LHCN-M2 (cell line): ENCODE results near the gene MLLT6. TPM values are rescaled to one million over a fixed set of nuclear protein-coding genes. Genes with fewer than 3 reads are reported as not detected.
"Not testable (repeated sequence)": the region's sequence is repeated elsewhere in the genome, so short reads cannot be mapped to it uniquely, and the experiment has no call there.

Experiments
- DNase-seq: peaks from one replicate; pipeline ENCODE4 v3.0.0-alpha.2; 2012; ENCODE audit warnings: low read depth
- total RNA-seq: library from RNA; depleted of rRNA; stranded (reverse); fragments of >200 nt; gene quantifications from 2 replicates; pipeline ENCODE4 v1.2.3, GENCODE V29; 2014

MLLT6 gene
- total RNA-seq, 1 experiment from 2014 or later: 26.8 TPM

DNA sequence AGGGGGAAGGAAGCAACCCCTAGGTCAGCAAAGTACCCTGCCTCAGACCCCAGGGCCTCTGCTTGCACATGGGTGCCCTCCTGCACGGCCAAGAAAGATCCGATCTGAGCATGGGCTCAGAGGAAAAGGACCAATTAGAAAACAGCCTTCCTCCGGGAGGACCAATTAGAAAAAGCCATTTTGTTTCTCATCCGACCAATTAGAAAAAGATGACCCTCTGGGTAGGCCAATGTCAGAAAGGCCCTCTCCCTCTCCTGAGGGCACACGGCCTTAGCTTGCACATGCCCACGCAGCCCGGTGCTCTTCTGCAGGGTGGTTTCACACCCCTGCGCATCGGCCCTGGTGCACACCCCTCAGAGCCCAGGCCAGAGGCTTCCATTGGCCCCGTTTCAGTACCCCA is 20.0 kb downstream of the MLLT6 start:
- DNase-seq: peak; percentile 60

DNA sequence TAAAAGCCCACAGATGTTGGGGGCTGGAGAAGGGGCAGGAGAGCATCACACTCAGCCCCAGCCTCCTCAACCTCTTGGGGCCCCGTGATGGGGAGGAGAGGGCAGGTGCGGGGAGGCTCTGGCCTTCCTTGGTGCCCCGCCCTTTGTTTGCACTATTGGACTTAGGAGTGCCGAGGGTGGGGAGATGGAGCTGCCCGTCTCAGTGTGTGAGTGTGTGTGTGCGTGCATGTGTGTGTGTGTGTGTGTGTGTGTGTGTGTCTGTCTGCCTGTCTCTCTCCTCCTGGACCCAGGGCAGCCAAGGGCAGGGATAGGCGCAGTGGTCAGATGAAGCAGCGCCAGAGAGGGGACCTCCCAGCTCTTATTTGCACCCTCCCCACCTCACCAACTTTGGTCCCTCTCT is 21.1 kb downstream of the MLLT6 start:
- not testable (repeated sequence) for DNase-seq

DNA sequence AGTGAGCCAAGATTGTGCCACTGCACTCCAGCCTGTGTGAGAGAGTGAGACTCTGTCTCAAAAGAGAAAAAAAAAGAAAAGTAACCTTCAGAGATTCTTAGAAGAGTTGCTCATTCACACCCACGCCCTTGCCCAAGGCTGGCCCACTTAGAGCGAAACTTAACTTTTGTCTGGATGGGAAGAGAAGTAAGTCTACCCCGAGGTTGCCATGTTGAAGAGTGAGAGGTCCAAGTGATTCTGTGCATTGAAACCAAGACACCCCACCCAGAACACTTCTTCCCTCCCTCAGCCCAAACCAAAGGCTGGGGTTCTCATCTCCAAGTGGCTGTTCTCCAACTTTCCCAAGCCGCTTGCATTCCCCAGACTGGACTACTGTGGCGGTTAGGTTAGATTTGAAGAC is 22.7 kb downstream of the MLLT6 start:
- no peak for DNase-seq

DNA sequence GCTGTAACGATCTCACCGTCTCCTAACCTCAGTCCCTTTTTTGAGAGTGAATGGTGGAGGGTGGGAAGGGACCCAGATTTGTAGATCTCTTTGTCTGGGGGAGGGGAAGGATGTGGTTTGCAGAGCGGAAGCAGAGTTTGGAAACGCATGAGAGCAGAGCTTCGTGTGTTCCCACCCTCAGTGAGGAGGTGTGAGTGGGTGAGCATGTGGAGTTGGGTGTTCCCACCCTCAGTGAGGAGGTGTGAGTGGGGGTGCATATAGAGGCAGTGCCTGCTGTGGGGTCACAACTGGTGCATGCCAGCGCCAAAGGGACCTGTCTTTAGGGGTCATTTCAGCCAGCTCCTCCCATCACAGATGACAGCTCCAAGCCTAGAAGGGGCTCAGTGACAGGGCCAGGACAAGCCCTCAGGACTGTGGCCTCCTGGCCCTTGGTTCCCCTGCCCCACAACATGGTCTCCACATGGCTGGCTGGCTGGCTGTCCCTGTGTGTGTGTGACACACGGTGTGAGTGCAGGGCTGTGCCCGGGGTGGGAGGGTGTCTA is 23.3 kb downstream of the MLLT6 start:
- DNase-seq: no peak

DNA sequence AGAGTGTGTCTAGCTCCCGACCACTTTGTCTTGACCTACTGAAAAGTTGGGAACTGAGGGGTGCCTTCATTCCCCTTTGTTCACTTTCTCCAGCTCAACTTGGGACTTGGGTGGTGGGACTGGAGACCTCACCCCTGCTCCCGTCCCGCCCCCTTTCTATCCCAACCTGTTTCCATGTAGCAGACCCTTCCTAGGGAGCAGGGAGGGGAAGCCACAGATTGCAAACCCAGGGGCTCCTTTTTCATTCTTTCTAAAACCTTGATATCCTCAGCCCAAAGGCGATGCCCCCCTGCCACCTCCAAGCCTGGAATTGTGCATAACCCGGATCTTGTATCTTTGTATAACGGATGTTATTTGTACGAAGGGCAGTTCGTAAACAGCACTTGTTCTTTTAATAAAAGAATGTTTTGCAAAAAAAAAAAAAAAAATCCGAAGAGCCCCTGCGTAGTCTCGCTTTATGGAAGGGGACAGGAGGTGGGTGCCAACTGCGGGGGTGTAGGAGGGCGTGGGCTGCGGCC is 24.4 kb downstream of the MLLT6 start:
- DNase-seq: no peak

DNA sequence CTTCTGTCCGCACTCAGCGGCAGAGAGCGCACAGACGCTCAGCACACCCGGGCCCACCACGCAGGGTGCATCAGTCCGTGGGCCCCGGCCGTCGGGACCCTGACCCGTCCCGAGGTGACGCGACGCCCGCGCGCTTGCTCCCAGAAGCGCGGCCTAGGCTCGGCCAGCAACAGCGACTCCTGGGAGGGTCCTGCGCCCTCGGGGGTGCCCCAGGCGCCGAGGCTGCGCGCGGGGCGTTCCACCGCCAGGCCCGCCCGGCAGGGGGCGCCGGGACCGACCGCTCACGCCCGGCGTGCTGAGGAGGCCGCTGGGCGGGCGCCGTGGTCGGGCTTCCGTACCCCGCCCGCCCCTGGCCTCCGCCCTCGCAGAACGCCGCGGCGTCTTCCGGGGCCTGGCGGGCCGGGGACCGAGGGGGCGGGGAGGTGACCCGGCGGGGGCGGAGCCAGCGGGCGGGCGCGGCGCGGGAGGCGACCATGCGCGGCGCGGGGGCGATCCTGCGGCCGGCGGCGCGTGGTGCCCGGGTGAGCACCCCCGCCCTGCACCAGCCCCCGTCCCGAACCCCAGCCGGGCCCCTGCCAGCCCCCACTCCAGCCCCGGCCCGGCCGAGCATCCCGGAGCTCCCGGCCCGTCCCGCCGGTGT is 24.9 kb downstream of the MLLT6 start, which contains the start of gene CISD3:
TSS of gene CISD3 (plus strand) at position 456 of the 640 bp plus-strand sequence. CDS start at position 474, 18 bp downstream.
- DNase-seq: peak; percentile 75

DNA sequence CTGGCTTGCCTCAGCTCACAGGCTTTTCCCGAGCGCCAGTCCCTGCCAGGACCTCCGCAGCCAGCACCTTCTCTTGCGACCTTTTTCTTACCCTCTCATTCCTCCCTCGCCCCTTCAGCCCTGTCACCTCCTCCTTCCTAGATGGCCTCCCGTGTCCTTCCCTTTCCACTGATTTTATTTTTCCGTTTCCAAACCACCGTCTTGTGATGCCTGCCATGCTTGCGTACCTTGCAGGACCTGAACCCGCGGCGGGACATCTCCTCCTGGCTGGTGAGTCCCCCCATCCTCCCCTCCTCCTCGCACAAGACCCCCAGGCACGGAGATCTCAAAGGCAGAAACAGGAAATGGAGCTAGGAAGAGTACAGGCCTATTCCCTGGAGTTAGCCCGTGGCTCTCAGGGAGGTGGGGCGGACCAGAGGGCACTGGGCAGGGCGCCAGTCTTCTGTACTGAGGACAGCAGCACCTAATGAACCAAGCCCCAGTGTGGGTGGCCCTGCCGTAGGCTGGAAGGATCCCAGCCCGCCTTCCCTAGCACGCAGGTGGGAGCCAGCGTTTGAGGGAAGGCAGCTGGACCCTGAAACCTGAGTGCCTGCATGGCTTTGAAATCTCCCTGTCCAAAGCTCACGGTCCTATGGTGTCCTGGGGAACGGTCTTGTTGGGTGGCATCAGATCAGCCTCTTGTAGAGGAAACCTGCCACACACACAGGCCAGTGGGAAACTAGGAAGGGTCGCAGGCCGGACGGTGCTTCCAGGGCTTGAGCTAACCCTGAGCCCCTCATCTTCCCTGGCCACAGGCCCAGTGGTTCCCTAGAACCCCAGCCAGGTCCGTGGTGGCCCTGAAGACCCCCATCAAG is 25.7 kb downstream of the MLLT6 start:
- DNase-seq: peak; percentile 65

DNA sequence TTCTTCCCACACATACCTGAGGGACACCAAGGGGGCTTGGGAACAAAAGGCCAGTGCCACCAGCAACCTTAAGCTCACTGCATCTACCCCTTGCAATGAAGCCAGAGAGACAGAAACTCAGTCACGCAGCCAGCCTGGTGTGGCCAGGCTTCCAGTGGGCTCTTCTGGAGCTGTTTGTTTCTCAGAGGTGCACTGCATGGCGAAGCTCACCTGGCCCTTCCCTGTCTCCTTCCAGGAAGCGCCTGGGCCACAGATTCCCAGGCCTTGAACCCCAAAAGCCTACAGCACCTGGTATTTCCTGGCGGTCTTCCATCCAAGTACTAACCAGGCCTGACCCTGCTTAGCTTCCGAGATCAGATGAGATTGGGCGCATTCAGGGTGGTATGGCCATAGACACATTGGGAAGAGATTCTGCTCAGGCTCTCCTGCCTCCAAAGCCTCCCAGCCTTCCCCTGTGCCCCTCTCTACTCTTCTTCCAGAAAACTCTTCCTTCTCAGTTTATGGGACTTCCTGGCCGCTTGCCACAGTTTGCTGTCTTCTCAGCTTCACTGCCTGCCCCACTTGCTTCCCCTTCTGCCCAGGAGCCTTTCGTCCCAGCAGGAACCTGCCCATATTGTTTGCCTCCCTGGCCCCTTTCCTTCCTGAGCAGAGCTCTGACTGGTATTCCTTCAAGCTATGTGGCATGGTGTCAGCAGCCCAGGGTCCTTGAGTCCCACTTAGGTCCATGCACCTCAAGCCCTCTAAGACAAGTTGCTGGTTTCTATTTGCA is 26.6 kb downstream of the MLLT6 start:
- no peak for DNase-seq

DNA sequence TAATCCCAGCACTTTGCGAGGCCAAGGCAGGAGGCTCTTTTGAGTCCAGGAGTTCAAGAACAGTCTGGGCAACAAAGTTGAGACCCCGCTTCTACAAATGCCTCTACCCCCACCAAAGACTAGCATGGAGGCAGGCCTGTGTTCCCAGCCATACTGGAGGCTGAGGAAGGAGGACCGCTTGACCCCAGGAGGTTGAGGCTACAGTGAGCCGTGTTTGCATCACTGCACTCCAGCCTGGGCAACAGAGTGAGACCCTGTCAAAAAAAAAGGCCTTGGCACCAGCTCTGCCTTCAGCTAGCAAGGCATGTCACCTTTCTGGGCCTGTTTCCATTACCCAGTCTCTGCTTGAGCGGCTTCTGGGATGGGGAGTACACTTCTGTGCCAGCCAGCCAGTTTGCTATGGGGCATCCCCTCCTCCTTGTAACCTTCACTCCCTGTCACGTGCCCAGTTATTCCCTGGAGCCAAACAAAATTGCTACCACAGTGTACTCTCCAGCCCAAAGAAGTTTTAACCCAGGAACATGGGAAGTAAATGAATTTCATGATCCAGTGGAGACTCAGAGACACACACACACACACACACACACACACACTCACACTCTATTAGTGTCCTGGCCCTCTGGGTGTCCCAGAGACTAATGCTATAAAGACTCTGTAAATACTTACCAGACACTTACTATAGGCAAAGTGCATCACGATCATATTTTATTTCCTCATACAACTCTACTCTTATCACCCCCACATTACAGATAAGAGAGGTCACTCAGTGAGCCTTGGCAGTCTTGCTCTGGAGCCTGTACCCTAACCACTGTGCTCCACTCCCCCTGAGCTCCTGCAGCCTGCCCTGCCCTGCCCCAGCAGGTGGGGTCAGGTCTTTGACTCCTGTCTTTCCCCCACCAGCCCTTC is 27.6 kb downstream of the MLLT6 start:
- DNase-seq: no peak

DNA sequence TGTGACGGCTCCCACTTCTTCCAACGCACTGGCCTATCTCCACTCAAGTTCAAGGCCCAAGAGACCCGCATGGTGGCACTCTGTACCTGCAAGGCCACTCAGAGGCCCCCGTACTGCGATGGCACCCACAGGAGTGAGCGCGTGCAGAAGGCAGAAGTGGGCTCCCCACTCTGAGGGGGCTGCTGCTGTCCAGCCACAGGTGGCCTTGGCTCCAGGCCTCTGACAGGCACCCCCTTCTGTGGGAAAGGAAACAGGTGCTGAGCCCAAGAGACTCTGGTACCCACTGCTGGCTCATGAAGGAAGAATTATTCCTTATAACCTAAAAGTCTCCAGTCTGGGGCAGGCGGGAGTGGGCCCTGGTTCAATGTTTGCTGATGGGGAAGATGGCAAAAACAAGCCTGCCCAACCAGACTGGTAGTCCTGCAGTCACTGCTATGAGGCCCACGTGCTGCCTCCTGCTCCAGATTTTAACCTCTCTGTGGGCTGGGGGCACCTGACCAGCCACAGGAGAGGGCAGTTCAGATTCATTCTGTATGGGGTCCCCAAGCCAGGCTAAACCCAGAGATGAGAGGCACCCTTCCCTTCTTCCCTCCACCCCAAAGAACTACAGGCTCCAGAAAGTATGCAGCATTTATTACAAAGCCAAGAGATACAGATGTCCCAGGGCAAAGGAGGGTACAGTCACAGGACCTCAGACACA is 28.4 kb downstream of the MLLT6 start:
- no peak for DNase-seq

DNA sequence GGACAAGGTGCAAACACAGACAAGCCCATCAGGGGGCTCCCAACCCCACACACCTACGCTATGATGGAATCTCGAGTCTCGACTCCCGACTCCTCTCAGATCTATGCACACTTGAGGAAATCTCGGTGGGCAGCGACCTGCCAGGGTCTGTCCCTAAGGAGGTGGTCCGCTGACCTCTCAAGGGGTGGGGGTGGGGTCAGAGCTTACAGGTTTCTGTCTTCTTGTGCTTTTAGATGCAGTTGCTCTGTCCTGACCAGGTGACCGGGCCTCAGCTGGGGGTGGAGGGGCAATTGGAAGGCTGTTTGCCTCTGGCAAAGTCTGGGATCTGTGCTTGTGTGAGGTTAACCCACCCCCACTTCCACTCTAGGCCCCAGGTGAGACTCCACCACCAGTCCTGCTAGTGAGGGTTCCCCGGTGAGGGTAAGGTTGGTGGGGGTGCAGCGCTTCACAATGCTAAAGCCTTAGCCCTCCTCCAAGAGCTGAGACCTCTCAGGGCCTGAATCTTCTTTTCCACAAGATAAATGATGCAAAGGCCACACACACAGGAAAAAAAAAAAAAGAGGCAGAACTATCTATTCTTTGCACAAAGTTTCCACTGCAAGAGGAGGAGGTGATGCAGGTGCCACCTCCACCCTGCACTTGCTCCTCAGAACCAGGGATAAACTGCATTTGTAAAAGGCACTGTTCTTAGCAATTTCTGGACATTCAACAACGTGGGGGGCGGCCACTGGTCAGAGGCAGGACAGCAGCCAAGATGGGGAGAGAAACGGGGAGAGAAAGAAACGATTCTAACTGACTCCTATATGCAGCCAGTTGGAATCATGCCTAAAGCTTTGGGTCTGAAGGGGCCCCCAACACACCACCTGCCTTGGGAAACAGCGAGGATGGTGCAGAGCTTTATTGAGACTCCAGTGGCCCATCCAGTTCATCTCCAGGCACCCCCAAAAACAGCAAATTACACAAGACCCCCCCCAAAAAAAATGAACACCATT is 29.2 kb downstream of the MLLT6 start:
- no peak for DNase-seq

DNA sequence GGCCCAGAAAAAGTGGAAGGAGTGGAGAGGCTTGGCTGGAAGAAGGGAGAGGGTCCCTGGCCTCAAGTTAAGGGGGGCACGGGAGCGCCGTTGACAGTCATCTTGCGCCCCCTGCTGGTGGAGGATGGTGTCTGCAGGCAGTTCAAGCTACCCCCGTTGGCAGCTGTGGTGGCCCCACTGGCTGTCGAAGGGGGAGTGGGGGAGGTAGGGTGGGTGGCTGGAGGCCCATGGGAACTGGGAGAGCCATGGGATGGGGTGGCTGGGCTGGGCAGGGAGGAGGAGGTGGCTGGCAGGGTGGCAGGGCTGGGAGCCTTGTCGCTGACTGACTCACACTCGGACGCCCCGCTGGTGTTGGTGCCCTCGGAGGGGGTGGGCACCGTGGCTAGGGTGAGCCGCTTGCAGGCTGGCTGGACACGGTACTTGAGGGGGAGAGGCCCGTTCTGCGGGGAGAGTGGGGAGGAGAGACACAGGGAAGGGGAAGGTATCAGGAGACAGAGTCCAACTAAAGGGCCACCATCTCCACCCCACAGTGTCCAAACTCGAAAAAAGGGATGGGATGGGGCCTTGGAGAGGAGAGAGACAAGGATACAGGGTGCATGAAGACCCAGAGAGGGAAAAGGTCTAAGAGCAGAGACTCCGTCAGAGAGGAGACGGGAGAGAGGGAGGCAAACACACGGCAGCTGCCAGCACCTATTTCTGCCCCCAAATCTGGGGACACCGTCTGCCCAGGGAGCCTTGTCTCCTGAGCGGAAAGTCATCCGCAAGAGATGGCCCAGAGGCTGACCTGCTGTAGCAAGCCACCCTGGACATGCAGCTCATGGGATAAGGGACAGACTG is 30.3 kb downstream of the MLLT6 start:
- DNase-seq: no peak

DNA sequence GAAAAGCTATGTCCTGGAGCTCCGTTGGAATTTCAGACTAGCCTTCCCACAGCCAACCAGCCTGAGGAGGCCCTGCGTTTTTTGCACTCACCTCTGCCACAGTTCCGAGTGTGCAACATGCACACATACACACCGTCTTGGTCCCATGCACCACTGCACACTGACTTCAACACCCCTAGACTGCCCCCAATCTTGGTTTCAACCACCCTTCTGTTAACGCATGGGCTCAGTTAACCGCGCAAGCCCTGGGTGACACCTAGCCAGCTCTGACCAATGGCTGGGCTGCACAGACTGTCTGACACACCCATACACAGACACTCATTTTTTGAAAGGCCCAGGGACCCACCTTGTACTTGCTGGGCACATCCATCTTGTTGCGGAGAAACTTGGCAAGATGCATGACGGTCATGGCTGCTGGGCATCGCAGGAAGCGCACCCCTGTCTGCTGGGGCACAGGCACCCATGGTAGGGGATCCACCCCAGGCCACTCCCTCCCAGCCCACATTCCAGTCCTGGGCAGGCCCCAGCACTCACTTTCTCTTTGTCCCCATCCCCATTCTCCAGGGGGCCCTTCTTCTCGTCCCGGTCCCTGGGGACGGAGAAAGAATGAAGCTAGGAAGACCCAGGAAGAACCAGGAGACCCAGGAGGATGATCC is 33.1 kb downstream of the MLLT6 start:
- no peak for DNase-seq

DNA sequence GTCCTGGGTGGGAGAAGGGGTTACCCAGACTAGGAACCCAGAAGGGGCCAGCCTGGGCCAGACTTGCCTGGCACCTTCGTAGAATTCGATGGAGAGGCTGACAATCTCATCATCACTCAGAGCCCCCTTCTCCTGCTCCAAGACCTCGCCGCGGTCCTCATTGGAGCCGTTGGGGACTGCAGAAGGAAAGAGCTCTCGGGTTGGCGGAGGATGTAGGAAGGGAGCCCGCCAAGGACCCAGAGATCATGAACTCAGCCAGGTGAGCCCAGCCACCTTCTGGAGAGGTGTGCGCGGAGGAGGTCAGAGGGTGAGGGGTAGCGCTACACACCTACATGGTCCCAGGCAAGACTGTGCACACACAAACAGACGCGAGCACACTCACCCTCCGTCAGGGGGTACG is 33.6 kb downstream of the MLLT6 start:
- DNase-seq: no peak

DNA sequence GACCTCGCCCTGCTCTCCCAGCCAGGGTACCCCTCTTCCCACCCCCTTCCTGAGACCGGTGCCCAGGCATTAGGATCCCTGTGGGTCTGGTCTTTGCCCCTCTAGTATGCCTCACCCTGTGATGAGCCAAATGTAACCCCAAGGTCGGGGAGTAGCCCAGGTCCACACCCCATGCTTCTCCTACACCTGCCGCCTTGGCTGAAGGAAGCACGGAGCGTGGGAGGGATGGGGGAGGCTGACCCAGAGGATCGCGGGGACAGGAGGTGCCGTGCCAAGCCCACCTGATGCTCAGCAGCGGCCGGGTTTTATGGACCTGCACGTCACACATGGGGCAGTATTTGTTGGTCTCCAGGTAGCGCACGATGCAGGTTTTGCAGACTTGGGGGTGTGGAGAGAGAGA is 34.2 kb downstream of the MLLT6 start:
- DNase-seq: no peak

DNA sequence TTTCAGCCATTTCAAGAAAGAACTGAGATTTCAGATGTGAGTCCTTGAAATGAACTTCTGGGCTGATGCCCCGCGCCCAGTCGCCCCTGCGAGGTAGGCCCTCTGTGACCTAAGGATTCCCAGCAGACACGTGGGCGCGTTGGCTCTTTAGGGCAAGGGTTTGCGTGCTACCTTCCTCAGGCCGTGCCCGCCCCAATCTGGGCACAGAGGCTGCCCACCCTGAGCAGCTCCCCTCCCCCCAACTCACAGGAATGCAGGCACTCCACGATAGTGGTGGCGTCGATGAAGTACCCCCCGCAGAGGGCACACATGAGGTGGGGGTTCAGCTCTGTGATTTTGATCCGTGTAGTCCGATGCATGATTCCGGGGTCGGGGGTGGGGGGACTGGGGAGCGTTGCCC is 35.0 kb downstream of the MLLT6 start:
- no peak for DNase-seq

DNA sequence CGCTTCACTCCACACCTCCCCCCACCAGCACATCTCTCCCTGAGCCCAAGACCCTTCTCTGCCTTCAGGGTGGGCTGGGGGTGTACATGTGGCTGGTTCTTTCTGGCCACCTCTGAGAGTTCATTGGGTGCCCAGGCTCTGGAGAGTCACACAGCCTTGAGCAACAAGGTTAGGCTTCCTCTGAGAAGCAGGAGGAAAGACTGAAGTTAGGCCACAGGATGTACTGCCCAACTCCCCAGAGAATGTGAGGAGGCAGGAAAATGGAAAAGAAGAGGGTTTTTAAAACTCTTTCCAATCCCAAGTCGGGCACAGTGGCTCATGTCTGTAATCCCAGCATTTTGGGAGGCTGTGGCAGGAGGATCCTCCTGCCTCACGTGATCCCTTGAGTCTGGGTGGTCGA is 35.7 kb downstream of the MLLT6 start:
- DNase-seq: no peak
